Astrocyte (in vitro differentiated cells and primary cell): ENCODE measurements around the gene FXYD7. TPM values are rescaled to one million over a fixed set of nuclear protein-coding genes. Genes with fewer than 3 reads are reported as not detected.

Experiments used
- DNase-seq: peaks from one replicate; pipeline ENCODE4 v3.0.0-alpha.2; 2010; ENCODE audit warnings: low read depth
- FAIRE-seq: peaks from 2 replicates; lab custom pipeline; 2011; peaks lifted over from hg19 to GRCh38; lab: Jason Lieb, UNC
- H2AFZ ChIP-seq: 2 replicates; pipeline ENCODE4 v1.6.0; 2012; ENCODE audit warnings: low read depth, low read length, inconsistent platforms
- H3K27ac ChIP-seq: 2 replicates; pipeline ENCODE4 v1.5.1; 2011; ENCODE audit warnings: low read depth, low read length, inconsistent platforms
- H3K27me3 ChIP-seq: 2 replicates; pipeline ENCODE4 v1.6.0; 2011; ENCODE audit warnings: low read length, inconsistent platforms; ENCODE audit not compliant: insufficient read depth
- H3K36me3 ChIP-seq: 2 replicates; pipeline ENCODE4 v1.5.1; 2011; ENCODE audit warnings: low read length, inconsistent platforms; ENCODE audit not compliant: insufficient read depth
- H3K4me1 ChIP-seq: 2 replicates; pipeline ENCODE4 v1.5.1; 2011; ENCODE audit warnings: low read length, inconsistent platforms; ENCODE audit not compliant: insufficient read depth
- H3K4me2 ChIP-seq: 2 replicates; pipeline ENCODE4 v1.6.0; 2012; ENCODE audit warnings: low read length, inconsistent platforms
- H3K4me3 ChIP-seq: 2 replicates; pipeline ENCODE4 v1.5.1; 2011; ENCODE audit warnings: low read depth, mild to moderate bottlenecking, low read length, inconsistent platforms; ENCODE audit not compliant: insufficient read depth
- H3K79me2 ChIP-seq: 2 replicates; pipeline ENCODE4 v1.6.0; 2012; ENCODE audit warnings: mild to moderate bottlenecking, low read length, inconsistent platforms; ENCODE audit not compliant: insufficient read depth
- H3K9ac ChIP-seq: 2 replicates; pipeline ENCODE4 v1.6.0; 2012; ENCODE audit warnings: mild to moderate bottlenecking, low read length, inconsistent platforms
- H3K9me3 ChIP-seq: 2 replicates; pipeline ENCODE4 v1.5.1; 2012; ENCODE audit warnings: low read depth, mild to moderate bottlenecking, low read length, inconsistent platforms; ENCODE audit not compliant: insufficient read depth
- H4K20me1 ChIP-seq: 2 replicates; pipeline ENCODE4 v1.6.0; 2012; ENCODE audit warnings: low read length, inconsistent platforms; ENCODE audit not compliant: insufficient read depth
- H3K27ac Mint-ChIP-seq: one replicate; pipeline ENCODE4 v1.8.0; 2021; ENCODE audit warnings: mild to moderate bottlenecking, mixed read lengths; ENCODE audit not compliant: unreplicated experiment
- H3K27me3 Mint-ChIP-seq: one replicate; pipeline ENCODE4 v1.8.0; 2021; ENCODE audit warnings: low read depth, mixed read lengths; ENCODE audit not compliant: unreplicated experiment
- H3K36me3 Mint-ChIP-seq: one replicate; pipeline ENCODE4 v1.8.0; 2021; ENCODE audit warnings: low read depth, mixed read lengths; ENCODE audit not compliant: unreplicated experiment
- H3K4me1 Mint-ChIP-seq: one replicate; pipeline ENCODE4 v1.8.0; 2021; ENCODE audit warnings: low read depth, mixed read lengths; ENCODE audit not compliant: unreplicated experiment
- H3K4me3 Mint-ChIP-seq: one replicate; pipeline ENCODE4 v1.8.0; 2021; ENCODE audit warnings: mild to moderate bottlenecking, moderate library complexity, mixed read lengths; ENCODE audit not compliant: unreplicated experiment
- H3K9me3 Mint-ChIP-seq: one replicate; pipeline ENCODE4 v1.8.0; 2021; ENCODE audit warnings: mild to moderate bottlenecking, mixed read lengths; ENCODE audit not compliant: unreplicated experiment
- EZH2 ChIP-seq: IDR thresholded peaks from 2 replicates; pipeline ENCODE4 v1.6.1; 2012; ENCODE audit warnings: mild to moderate bottlenecking, low read length, inconsistent platforms; ENCODE audit not compliant: insufficient read depth
- total RNA-seq: library from RNA; stranded (reverse); gene quantifications from 2 replicates; pipeline ENCODE4 v1.2.1, GENCODE V29; 2021
- TF ChIP-seq, protein P1 (sequence below): IDR thresholded peaks from 2 replicates; pipeline ENCODE4 v1.5.1; 2011; ENCODE audit warnings: low read depth, mild to moderate bottlenecking, inconsistent platforms, low read length, moderate library complexity; ENCODE audit not compliant: insufficient read depth

Gene FXYD7
- total RNA-seq, 1 donor from 2014 or later, result not detected

GRCh38 chr19:35174226-35174625, 31.2 kb downstream of the FXYD7 start:
- H3K4me1 Mint-ChIP-seq, result peaks cover 5% of the 10 kb centered on the region
- no peak overlapping the region for H3K27ac Mint-ChIP-seq
- peaks cover 2% of the 10 kb centered on the region for H3K9me3 Mint-ChIP-seq
- Histone ChIP-seq H4K20me1 (no peaks in the 10 kb centered on the region), H3K36me3 (no peaks in the 10 kb centered on the region), H3K9me3 (no peaks in the 10 kb centered on the region), H3K4me3 (no peak overlapping the region), H3K27ac (no peak overlapping the region), H2AFZ (no peak overlapping the region), H3K4me1 (no peaks in the 10 kb centered on the region), H3K79me2 (no peaks in the 10 kb centered on the region), H3K9ac (no peak overlapping the region), H3K4me2 (no peak overlapping the region), H3K27me3 (no peaks in the 10 kb centered on the region)
- H3K36me3 Mint-ChIP-seq, result peaks cover 5% of the 10 kb centered on the region
- no peak overlapping the region for H3K4me3 Mint-ChIP-seq
- TF ChIP-seq, protein P1, sequence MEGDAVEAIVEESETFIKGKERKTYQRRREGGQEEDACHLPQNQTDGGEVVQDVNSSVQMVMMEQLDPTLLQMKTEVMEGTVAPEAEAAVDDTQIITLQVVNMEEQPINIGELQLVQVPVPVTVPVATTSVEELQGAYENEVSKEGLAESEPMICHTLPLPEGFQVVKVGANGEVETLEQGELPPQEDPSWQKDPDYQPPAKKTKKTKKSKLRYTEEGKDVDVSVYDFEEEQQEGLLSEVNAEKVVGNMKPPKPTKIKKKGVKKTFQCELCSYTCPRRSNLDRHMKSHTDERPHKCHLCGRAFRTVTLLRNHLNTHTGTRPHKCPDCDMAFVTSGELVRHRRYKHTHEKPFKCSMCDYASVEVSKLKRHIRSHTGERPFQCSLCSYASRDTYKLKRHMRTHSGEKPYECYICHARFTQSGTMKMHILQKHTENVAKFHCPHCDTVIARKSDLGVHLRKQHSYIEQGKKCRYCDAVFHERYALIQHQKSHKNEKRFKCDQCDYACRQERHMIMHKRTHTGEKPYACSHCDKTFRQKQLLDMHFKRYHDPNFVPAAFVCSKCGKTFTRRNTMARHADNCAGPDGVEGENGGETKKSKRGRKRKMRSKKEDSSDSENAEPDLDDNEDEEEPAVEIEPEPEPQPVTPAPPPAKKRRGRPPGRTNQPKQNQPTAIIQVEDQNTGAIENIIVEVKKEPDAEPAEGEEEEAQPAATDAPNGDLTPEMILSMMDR, result no peak
- TF ChIP-seq EZH2, result no peak
- DNase-seq (no peak), FAIRE-seq (no peak)
- H3K27me3 Mint-ChIP-seq, result peaks cover 7% of the 10 kb centered on the region

GRCh38 chr19:35176181-35176570, 33.1 kb downstream of the FXYD7 start:
- H3K9ac ChIP-seq, result no peak overlapping the region
- H3K4me1 ChIP-seq, result no peaks in the 10 kb centered on the region
- no peaks in the 10 kb centered on the region for H3K9me3 ChIP-seq
- Mint-ChIP-seq H3K4me3 (no peak overlapping the region), H3K9me3 (peaks cover 2% of the 10 kb centered on the region), H3K27me3 (peaks cover 8% of the 10 kb centered on the region), H3K4me1 (peaks cover 5% of the 10 kb centered on the region), H3K27ac (no peak overlapping the region), H3K36me3 (peaks cover 3% of the 10 kb centered on the region)
- no peak overlapping the region for H3K27ac ChIP-seq
- H2AFZ ChIP-seq, result no peak overlapping the region
- H3K27me3 ChIP-seq, result no peaks in the 10 kb centered on the region
- H3K79me2 ChIP-seq, result no peaks in the 10 kb centered on the region
- FAIRE-seq (no peak), DNase-seq (no peak)
- no peak for TF ChIP-seq EZH2
- TF ChIP-seq, protein P1, result no peak
- no peaks in the 10 kb centered on the region for H3K36me3 ChIP-seq
- no peaks in the 10 kb centered on the region for H4K20me1 ChIP-seq
- H3K4me2 ChIP-seq, result no peak overlapping the region
- H3K4me3 ChIP-seq, result no peak overlapping the region

- no peak for FAIRE-seq
Measured at GRCh38 chr19:35177377-35178274, 34.6 kb downstream of the FXYD7 start.

More at GRCh38 chr19:35177377-35178274, 34.6 kb downstream of the FXYD7 start:
- Histone ChIP-seq H2AFZ (no peak overlapping the region), H4K20me1 (no peaks in the 10 kb centered on the region), H3K4me3 (no peak overlapping the region), H3K9me3 (no peaks in the 10 kb centered on the region), H3K36me3 (no peaks in the 10 kb centered on the region), H3K4me2 (no peak overlapping the region), H3K4me1 (no peaks in the 10 kb centered on the region), H3K27me3 (no peaks in the 10 kb centered on the region), H3K27ac (no peak overlapping the region), H3K9ac (no peak overlapping the region), H3K79me2 (no peaks in the 10 kb centered on the region)
- DNase-seq, result no peak
- peaks cover 5% of the 10 kb centered on the region for H3K4me1 Mint-ChIP-seq
- H3K4me3 Mint-ChIP-seq, result no peak overlapping the region
- H3K36me3 Mint-ChIP-seq, result peaks cover 3% of the 10 kb centered on the region
- no peak for TF ChIP-seq EZH2
- TF ChIP-seq, protein P1, result no peak
- peaks cover 2% of the 10 kb centered on the region for H3K9me3 Mint-ChIP-seq
- no peak overlapping the region for H3K27ac Mint-ChIP-seq
- peaks cover 11% of the 10 kb centered on the region for H3K27me3 Mint-ChIP-seq
